ENCODE measurements around the gene GUCY2F.

The GUCY2F gene

GRCh38 chrX:109357706-109358105 is 124.2 kb downstream of the GUCY2F start:
- Histone ChIP-seq H3K9me2 (replicated peaks; ENCODE audit: insufficient read depth, low read length) (no peaks in the 10 kb centered on the region), H3K9ac (ENCODE audit: low read length) (no peak overlapping the region), H2AFZ (ENCODE audit: low read length) (no peak overlapping the region), H3K4me1 (ENCODE audit: low read length) (no peaks in the 10 kb centered on the region), H3K27me3 (replicated peaks; ENCODE audit: insufficient read depth, low read length) (no peaks in the 10 kb centered on the region), H3F3A (ENCODE audit: insufficient read depth, low read length) (no peaks in the 10 kb centered on the region), H3K4me3 (ENCODE audit: low read length) (no peak overlapping the region), H3K27ac (ENCODE audit: low read length) (no peak overlapping the region), H3K4me2 (ENCODE audit: low read depth, low read length) (no peak overlapping the region), H3K9me3 (replicated peaks; ENCODE audit: insufficient read depth, low read length) (no peaks in the 10 kb centered on the region), H3K79me2 (ENCODE audit: low read length) (no peaks in the 10 kb centered on the region), H3K36me3 (replicated peaks; ENCODE audit: insufficient read depth, low read length) (no peaks in the 10 kb centered on the region), H4K20me1 (ENCODE audit: insufficient read depth, low read length) (no peaks in the 10 kb centered on the region)
- DNase-seq, result no peak
- TF ChIP-seq CTCF (IDR thresholded peaks at IDR 0.05; ENCODE audit: low read length) (no peak), EZH2 (optimal IDR thresholded peaks at IDR 0.05; ENCODE audit: low read depth, low read length) (no peak), EZH2phosphoT487 (IDR thresholded peaks at IDR 0.05; ENCODE audit: low read length) (no peak)

- Histone ChIP-seq H3K4me2 (ENCODE audit: low read depth, low read length) (no peak overlapping the region), H3K36me3 (replicated peaks; ENCODE audit: insufficient read depth, low read length) (no peaks in the 10 kb centered on the region), H3K27me3 (replicated peaks; ENCODE audit: insufficient read depth, low read length) (no peaks in the 10 kb centered on the region), H3K4me3 (ENCODE audit: low read length) (no peak overlapping the region), H3K9me3 (replicated peaks; ENCODE audit: insufficient read depth, low read length) (no peaks in the 10 kb centered on the region), H3K27ac (ENCODE audit: low read length) (no peak overlapping the region), H3K9me2 (replicated peaks; ENCODE audit: insufficient read depth, low read length) (no peaks in the 10 kb centered on the region), H3K79me2 (ENCODE audit: low read length) (no peaks in the 10 kb centered on the region), H3K4me1 (ENCODE audit: low read length) (no peaks in the 10 kb centered on the region), H2AFZ (ENCODE audit: low read length) (no peak overlapping the region), H4K20me1 (ENCODE audit: insufficient read depth, low read length) (no peaks in the 10 kb centered on the region), H3K9ac (ENCODE audit: low read length) (no peak overlapping the region), H3F3A (ENCODE audit: insufficient read depth, low read length) (no peaks in the 10 kb centered on the region)
- TF ChIP-seq EZH2phosphoT487 (IDR thresholded peaks at IDR 0.05; ENCODE audit: low read length) (no peak), EZH2 (optimal IDR thresholded peaks at IDR 0.05; ENCODE audit: low read depth, low read length) (no peak)
- no peak for DNase-seq
These were observed 125.2 kb downstream of the GUCY2F start for GRCh38 chrX:109356684-109357083.

- no peaks in the 10 kb centered on the region for H3K79me2 ChIP-seq (ENCODE audit: low read length)
- no peaks in the 10 kb centered on the region for H3K4me1 ChIP-seq (ENCODE audit: low read length)
- DNase-seq, result no peak
- no peak overlapping the region for H3K27ac ChIP-seq (ENCODE audit: low read length)
- no peaks in the 10 kb centered on the region for H3K27me3 ChIP-seq (replicated peaks; ENCODE audit: insufficient read depth, low read length)
- TF ChIP-seq CTCF (IDR thresholded peaks at IDR 0.05; ENCODE audit: low read length), result no peak
- no peak for TF ChIP-seq EZH2 (optimal IDR thresholded peaks at IDR 0.05; ENCODE audit: low read depth, low read length)
- TF ChIP-seq EZH2phosphoT487 (IDR thresholded peaks at IDR 0.05; ENCODE audit: low read length), result no peak
- H3K9me3 ChIP-seq (replicated peaks; ENCODE audit: insufficient read depth, low read length), result no peaks in the 10 kb centered on the region
- H3K4me2 ChIP-seq (ENCODE audit: low read depth, low read length), result no peak overlapping the region
- no peaks in the 10 kb centered on the region for H3K36me3 ChIP-seq (replicated peaks; ENCODE audit: insufficient read depth, low read length)
- H3K9me2 ChIP-seq (replicated peaks; ENCODE audit: insufficient read depth, low read length), result no peaks in the 10 kb centered on the region
- no peak overlapping the region for H2AFZ ChIP-seq (ENCODE audit: low read length)
- H3F3A ChIP-seq (ENCODE audit: insufficient read depth, low read length), result no peaks in the 10 kb centered on the region
- no peak overlapping the region for H3K4me3 ChIP-seq (ENCODE audit: low read length)
- no peak overlapping the region for H3K9ac ChIP-seq (ENCODE audit: low read length)
- H4K20me1 ChIP-seq (ENCODE audit: insufficient read depth, low read length), result no peaks in the 10 kb centered on the region
These were observed 129.8 kb downstream of the GUCY2F start for GRCh38 chrX:109352066-109352588.

- Histone ChIP-seq H3K4me3 (ENCODE audit: low read length) (no peak overlapping the region), H3K9me3 (replicated peaks; ENCODE audit: insufficient read depth, low read length) (no peaks in the 10 kb centered on the region), H3K4me2 (ENCODE audit: low read depth, low read length) (no peak overlapping the region), H3K9me2 (replicated peaks; ENCODE audit: insufficient read depth, low read length) (no peaks in the 10 kb centered on the region), H3K79me2 (ENCODE audit: low read length) (no peaks in the 10 kb centered on the region), H3K4me1 (ENCODE audit: low read length) (no peaks in the 10 kb centered on the region), H3K27ac (ENCODE audit: low read length) (no peak overlapping the region), H4K20me1 (ENCODE audit: insufficient read depth, low read length) (no peaks in the 10 kb centered on the region), H3K9ac (ENCODE audit: low read length) (no peak overlapping the region), H3K36me3 (replicated peaks; ENCODE audit: insufficient read depth, low read length) (no peaks in the 10 kb centered on the region), H2AFZ (ENCODE audit: low read length) (no peak overlapping the region), H3K27me3 (replicated peaks; ENCODE audit: insufficient read depth, low read length) (no peaks in the 10 kb centered on the region), H3F3A (ENCODE audit: insufficient read depth, low read length) (no peaks in the 10 kb centered on the region)
- no peak for TF ChIP-seq EZH2 (optimal IDR thresholded peaks at IDR 0.05; ENCODE audit: low read depth, low read length)
- no peak for TF ChIP-seq CTCF (IDR thresholded peaks at IDR 0.05; ENCODE audit: low read length)
- no peak for TF ChIP-seq EZH2phosphoT487 (IDR thresholded peaks at IDR 0.05; ENCODE audit: low read length)
- DNase-seq, result no peak
These were observed 130.3 kb downstream of the GUCY2F start for GRCh38 chrX:109351557-109351956.

Data from MM.1S (cell line).